WERI-Rb-1 (cell line): ENCODE measurements around the gene CDK7.
A peak's percentile ranks its signal among the peaks of the same experiment; 100 is the strongest.

Experiments used
- DNase-seq: peaks from one replicate; pipeline ENCODE4 v3.0.0-alpha.2; 2020
- H3K27ac ChIP-seq: fragments of 250-450 bp; sonication (Bioruptor Pico); 2 replicates; pipeline ENCODE4 v1.5.1; 2020; ENCODE audit warnings: mild to moderate bottlenecking, moderate library complexity
- H3K27me3 ChIP-seq: fragments of 250-450 bp; sonication (Bioruptor Pico); 2 replicates; pipeline ENCODE4 v1.5.1; 2021; ENCODE audit warnings: mild to moderate bottlenecking, low read depth, moderate library complexity; ENCODE audit not compliant: insufficient read depth, severe bottlenecking
- H3K36me3 ChIP-seq: fragments of 250-450 bp; sonication (Bioruptor Pico); 2 replicates; pipeline ENCODE4 v1.5.1; 2020; ENCODE audit warnings: mild to moderate bottlenecking, moderate library complexity
- H3K4me3 ChIP-seq: 2 replicates; pipeline ENCODE4 v1.5.1; 2011; ENCODE audit warnings: low read depth, mild to moderate bottlenecking, control low read depth, low read length
- H3K9me3 ChIP-seq: fragments of 250-450 bp; sonication (Bioruptor Pico); 2 replicates; pipeline ENCODE4 v1.5.1; 2021; ENCODE audit warnings: mild to moderate bottlenecking, moderate library complexity; ENCODE audit not compliant: severe bottlenecking
- TF ChIP-seq, protein P1 (sequence below): IDR thresholded peaks from 2 replicates; pipeline ENCODE4 v1.5.1; 2011; ENCODE audit warnings: low read depth, mild to moderate bottlenecking, control low read depth, inconsistent platforms, low read length

CDK7 gene

DNA sequence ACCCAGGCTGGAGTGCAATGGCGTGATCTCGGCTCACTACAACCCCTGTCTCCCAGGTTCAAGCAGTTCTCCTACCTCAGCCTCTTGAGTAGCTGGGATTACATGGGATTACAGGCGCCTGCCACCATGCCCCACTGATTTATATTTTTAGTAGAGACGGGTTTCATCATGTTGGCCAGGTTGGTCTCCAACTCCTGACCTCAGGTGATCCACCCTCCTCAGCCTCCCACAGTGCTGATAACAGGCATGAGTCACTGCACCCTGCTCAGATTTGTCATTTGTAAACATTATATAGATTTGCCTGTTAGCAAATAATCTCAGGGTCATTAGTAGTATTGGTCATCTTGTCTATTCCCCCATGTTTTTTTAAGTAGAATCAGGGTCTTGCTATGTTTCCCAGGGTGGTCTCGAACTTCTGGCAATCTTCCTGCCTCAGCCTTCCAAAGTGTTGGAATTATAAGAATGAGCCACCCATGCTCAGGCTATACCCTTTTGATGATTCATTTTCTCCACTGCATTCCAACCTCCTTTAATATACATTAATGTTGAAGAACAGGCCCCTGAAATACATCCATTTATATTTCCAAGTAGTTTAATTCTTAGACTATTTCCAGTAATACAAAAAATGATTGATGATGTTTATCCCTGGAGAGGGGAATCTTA is 28.0 kb upstream of the CDK7 start:
- peak; percentile 17 for DNase-seq
- Histone ChIP-seq H3K9me3 (no peaks in the 10 kb centered on the region), H3K4me3 (no peak overlapping the region), H3K36me3 (peaks cover 42% of the 10 kb centered on the region), H3K27ac (no peak overlapping the region), H3K27me3 (no peaks in the 10 kb centered on the region)
- TF ChIP-seq, protein P1, sequence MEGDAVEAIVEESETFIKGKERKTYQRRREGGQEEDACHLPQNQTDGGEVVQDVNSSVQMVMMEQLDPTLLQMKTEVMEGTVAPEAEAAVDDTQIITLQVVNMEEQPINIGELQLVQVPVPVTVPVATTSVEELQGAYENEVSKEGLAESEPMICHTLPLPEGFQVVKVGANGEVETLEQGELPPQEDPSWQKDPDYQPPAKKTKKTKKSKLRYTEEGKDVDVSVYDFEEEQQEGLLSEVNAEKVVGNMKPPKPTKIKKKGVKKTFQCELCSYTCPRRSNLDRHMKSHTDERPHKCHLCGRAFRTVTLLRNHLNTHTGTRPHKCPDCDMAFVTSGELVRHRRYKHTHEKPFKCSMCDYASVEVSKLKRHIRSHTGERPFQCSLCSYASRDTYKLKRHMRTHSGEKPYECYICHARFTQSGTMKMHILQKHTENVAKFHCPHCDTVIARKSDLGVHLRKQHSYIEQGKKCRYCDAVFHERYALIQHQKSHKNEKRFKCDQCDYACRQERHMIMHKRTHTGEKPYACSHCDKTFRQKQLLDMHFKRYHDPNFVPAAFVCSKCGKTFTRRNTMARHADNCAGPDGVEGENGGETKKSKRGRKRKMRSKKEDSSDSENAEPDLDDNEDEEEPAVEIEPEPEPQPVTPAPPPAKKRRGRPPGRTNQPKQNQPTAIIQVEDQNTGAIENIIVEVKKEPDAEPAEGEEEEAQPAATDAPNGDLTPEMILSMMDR, result no peak

DNA sequence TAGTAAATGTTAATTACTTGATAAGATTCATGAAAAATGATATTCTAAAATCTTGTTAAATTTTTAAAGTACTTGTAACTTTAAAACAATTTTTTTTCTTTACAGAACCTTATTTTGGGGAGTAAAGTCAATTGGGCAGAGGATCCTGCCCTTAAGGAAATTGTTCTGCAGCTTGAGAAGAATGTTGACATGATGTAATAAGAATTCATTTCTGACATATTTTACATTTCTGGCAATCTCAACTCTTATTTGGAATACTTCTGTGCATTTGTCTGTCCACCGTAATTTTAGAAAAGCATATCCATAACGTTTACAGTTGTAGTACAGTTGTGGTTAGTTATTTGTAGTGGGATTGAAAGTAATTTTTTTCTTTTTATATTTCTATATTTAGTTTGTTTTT is 25.1 kb upstream of the CDK7 start:
- H3K36me3 ChIP-seq, result peaks cover 30% of the 10 kb centered on the region
- H3K4me3 ChIP-seq, result no peak overlapping the region
- no peak overlapping the region for H3K27ac ChIP-seq
- no peaks in the 10 kb centered on the region for H3K27me3 ChIP-seq
- TF ChIP-seq, protein P1, result no peak
- H3K9me3 ChIP-seq, result no peaks in the 10 kb centered on the region
- DNase-seq, result no peak

DNA sequence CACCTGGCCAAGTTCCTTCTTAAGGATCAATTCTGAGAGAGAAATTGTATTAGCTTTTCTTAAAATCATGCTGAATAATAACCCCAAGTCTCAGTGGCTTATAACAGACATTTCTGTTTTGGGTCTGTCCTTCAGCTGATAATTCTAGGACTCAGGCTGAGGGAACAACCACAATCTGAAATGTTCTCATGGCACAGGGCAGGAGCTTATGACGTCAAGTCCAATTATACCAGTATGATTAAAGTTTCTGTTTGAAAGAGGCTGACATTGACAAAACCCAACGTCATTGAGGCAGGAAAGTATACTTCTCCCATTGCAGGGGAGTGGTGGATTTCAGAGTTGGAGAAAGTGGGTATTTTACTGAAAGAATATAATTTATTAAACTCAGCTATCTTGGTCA is 23.5 kb upstream of the CDK7 start:
- Histone ChIP-seq H3K27me3 (no peaks in the 10 kb centered on the region), H3K4me3 (no peak overlapping the region), H3K9me3 (no peaks in the 10 kb centered on the region), H3K36me3 (peaks cover 26% of the 10 kb centered on the region), H3K27ac (no peak overlapping the region)
- TF ChIP-seq, protein P1, result no peak
- no peak for DNase-seq

DNA sequence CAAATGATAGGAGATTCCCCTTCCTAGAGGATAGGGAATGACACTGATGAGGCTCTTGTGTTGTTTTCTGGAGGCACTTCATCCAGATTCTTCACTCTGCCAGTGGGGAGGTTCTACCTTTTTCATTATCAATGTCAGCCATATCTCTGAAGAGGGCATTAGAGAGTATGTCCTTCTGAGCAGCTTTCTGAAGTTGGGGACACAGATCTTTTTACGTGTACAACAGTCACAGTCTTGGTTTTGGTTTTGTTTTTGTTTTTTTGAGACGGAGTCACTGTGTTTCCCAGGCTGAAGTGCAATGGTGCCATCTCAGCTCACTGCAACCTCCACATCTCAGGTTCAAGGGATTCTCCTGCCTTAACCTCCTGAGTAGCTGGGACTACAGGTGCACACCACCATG is 22.7 kb upstream of the CDK7 start:
- Histone ChIP-seq H3K9me3 (no peaks in the 10 kb centered on the region), H3K27me3 (no peaks in the 10 kb centered on the region), H3K27ac (no peak overlapping the region), H3K36me3 (peaks cover 26% of the 10 kb centered on the region), H3K4me3 (no peak overlapping the region)
- TF ChIP-seq, protein P1, result no peak
- DNase-seq, result no peak

DNA sequence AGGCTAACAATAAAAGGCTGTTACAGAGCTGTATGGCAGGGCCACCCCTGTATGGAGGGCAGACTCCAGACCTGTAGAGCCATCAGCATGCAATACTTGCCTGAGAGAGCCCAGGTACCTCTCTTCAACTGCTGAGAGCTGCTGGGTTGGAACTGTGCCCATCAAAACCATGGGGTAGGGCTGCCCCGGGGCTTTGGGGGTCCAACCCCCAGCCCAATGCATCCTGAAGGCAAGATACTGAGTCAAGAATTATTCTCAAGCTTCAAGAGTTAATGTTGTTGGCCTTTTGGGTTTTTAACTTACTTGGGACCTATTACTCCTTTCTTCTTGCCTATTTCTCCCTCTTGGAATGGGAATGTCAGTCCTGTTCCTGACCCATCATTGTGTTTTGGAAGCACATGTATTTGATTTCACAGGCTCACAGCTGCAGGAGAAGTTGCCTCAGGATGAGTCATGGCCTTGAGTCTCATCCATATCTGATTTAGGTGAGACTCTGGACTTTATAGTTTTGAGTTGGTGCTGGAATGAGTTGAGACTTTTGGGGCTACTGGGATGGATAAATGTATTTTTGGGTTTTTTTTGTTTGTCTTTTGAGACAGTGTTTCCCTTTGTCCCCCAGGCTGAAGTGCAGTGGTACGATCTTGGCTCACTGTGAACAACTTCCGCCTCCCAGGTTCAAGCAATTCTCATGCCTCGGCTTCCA is 21.0 kb upstream of the CDK7 start:
- Histone ChIP-seq H3K27ac (no peak overlapping the region), H3K9me3 (no peaks in the 10 kb centered on the region), H3K27me3 (no peaks in the 10 kb centered on the region), H3K4me3 (no peak overlapping the region), H3K36me3 (peaks cover 18% of the 10 kb centered on the region)
- TF ChIP-seq, protein P1, result no peak
- no peak for DNase-seq
